HL-60 (cell line): ENCODE results near the gene MARCHF3.

Experiments
- DNase-seq, 2 experiments: peaks; one replicate each; pipeline ENCODE4 v3.0.0-alpha.2; 2010 to 2020; ENCODE audit warnings: low read depth in 1 of 2, low spot score in 1 of 2
- H3K27ac ChIP-seq: fragments of 250-450 bp; sonication (Bioruptor Pico); replicated peaks from 2 replicates; pipeline ENCODE4 v1.5.1; 2020; ENCODE audit warnings: mild to moderate bottlenecking, moderate library complexity
- H3K27me3 ChIP-seq: fragments of 250-450 bp; sonication (Bioruptor Pico); 2 replicates; pipeline ENCODE4 v1.5.1; 2021; ENCODE audit warnings: mild to moderate bottlenecking, moderate library complexity; ENCODE audit not compliant: insufficient read depth, poor library complexity, severe bottlenecking
- H3K4me3 ChIP-seq: replicated peaks from 2 replicates; pipeline ENCODE4 v1.5.1; 2011; ENCODE audit warnings: mild to moderate bottlenecking, control low read depth, low read length; ENCODE audit not compliant: insufficient read depth
- GABPA ChIP-seq: IDR thresholded peaks from 2 replicates; pipeline ENCODE4 v1.6.1; 2012; ENCODE audit warnings: low read depth
- POLR2AphosphoS5 ChIP-seq: IDR thresholded peaks from 2 replicates; pipeline ENCODE4 v1.6.1; 2012; ENCODE audit warnings: low read depth
- REST ChIP-seq: IDR thresholded peaks from 2 replicates; pipeline ENCODE4 v1.6.1; 2012; ENCODE audit warnings: low read depth; ENCODE audit not compliant: insufficient replicate concordance
- SPI1 ChIP-seq: IDR thresholded peaks from 2 replicates; pipeline ENCODE4 v1.6.1; 2012; ENCODE audit warnings: low read depth, mild to moderate bottlenecking, borderline replicate concordance
- TF ChIP-seq, protein P1 (sequence below): IDR thresholded peaks from one replicate; pipeline ENCODE4 v1.5.1; 2011; ENCODE audit warnings: low read length, control low read depth, inconsistent platforms; ENCODE audit not compliant: insufficient read depth

The MARCHF3 gene

GRCh38 chr5:127064253-127064840, 34.0 kb upstream of the MARCHF3 start:
- DNase-seq = no peak
- Histone ChIP-seq H3K27me3 (no peaks in the 10 kb centered on the region), H3K27ac (no peak overlapping the region), H3K4me3 (no peak overlapping the region)
- no peak for TF ChIP-seq REST
- no peak for TF ChIP-seq GABPA
- TF ChIP-seq, protein P1, sequence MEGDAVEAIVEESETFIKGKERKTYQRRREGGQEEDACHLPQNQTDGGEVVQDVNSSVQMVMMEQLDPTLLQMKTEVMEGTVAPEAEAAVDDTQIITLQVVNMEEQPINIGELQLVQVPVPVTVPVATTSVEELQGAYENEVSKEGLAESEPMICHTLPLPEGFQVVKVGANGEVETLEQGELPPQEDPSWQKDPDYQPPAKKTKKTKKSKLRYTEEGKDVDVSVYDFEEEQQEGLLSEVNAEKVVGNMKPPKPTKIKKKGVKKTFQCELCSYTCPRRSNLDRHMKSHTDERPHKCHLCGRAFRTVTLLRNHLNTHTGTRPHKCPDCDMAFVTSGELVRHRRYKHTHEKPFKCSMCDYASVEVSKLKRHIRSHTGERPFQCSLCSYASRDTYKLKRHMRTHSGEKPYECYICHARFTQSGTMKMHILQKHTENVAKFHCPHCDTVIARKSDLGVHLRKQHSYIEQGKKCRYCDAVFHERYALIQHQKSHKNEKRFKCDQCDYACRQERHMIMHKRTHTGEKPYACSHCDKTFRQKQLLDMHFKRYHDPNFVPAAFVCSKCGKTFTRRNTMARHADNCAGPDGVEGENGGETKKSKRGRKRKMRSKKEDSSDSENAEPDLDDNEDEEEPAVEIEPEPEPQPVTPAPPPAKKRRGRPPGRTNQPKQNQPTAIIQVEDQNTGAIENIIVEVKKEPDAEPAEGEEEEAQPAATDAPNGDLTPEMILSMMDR = no peak
- no peak for TF ChIP-seq SPI1
- TF ChIP-seq POLR2AphosphoS5 = no peak

GRCh38 chr5:127063257-127063913, 33.0 kb upstream of the MARCHF3 start:
- Histone ChIP-seq H3K27ac (no peak overlapping the region), H3K27me3 (no peaks in the 10 kb centered on the region), H3K4me3 (no peak overlapping the region)
- TF ChIP-seq GABPA = no peak
- TF ChIP-seq, protein P1 = no peak
- no peak for DNase-seq

GRCh38 chr5:127061956-127062355, 31.6 kb upstream of the MARCHF3 start:
- no peak for DNase-seq
- Histone ChIP-seq H3K27me3 (no peaks in the 10 kb centered on the region), H3K27ac (no peak overlapping the region), H3K4me3 (no peak overlapping the region)
- TF ChIP-seq POLR2AphosphoS5 (no peak), REST (no peak), SPI1 (no peak), GABPA (no peak)
- TF ChIP-seq, protein P1 = no peak
